Measurements from ENCODE around the gene CLIC5. TPM values are rescaled to one million over a fixed set of nuclear protein-coding genes. Genes with fewer than 3 reads are reported as not detected.

Gene CLIC5
- total RNA-seq, 4 donors from 2014 or later, result 1.2 to 1.9 (median 1.4) TPM

DNA sequence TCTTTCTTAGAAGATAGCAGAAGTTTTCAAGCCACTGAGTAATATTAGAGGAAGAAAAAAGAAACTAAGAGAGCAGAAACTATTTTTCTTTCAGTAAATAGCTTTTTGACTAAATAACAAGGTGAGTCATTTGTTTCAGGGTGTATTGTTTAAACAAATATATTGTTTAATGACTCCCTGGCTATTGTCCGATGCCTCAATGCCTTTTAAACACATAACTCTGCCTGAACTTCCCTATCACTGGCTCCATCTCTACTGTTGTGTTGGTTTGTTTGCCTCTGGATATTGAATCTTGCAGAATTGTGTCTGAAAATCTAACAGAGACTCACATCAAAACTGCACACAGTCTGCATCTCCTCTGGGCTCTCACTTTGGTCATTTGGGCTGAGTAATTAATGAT, 19.6 kb upstream of the CLIC5 start:
- no peak for TF ChIP-seq POLR2A (IDR thresholded peaks at IDR 0.05)
- TF ChIP-seq, protein P1, sequence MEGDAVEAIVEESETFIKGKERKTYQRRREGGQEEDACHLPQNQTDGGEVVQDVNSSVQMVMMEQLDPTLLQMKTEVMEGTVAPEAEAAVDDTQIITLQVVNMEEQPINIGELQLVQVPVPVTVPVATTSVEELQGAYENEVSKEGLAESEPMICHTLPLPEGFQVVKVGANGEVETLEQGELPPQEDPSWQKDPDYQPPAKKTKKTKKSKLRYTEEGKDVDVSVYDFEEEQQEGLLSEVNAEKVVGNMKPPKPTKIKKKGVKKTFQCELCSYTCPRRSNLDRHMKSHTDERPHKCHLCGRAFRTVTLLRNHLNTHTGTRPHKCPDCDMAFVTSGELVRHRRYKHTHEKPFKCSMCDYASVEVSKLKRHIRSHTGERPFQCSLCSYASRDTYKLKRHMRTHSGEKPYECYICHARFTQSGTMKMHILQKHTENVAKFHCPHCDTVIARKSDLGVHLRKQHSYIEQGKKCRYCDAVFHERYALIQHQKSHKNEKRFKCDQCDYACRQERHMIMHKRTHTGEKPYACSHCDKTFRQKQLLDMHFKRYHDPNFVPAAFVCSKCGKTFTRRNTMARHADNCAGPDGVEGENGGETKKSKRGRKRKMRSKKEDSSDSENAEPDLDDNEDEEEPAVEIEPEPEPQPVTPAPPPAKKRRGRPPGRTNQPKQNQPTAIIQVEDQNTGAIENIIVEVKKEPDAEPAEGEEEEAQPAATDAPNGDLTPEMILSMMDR (IDR thresholded peaks at IDR 0.05), result no peak
- intact Hi-C loops (cut with DNase I; ENCODE audit: low total_unique reads), result no loop called here
- 68 to 76% methylated on average over 1 of the region's 1 CpG for WGBS, 2 donors
- no peak for DNase-seq (ENCODE audit: low spot score in 2 of 2)
- no peak overlapping the region for H3K4me3 ChIP-seq (ENCODE audit: low read depth, poor library complexity, severe bottlenecking)

DNA sequence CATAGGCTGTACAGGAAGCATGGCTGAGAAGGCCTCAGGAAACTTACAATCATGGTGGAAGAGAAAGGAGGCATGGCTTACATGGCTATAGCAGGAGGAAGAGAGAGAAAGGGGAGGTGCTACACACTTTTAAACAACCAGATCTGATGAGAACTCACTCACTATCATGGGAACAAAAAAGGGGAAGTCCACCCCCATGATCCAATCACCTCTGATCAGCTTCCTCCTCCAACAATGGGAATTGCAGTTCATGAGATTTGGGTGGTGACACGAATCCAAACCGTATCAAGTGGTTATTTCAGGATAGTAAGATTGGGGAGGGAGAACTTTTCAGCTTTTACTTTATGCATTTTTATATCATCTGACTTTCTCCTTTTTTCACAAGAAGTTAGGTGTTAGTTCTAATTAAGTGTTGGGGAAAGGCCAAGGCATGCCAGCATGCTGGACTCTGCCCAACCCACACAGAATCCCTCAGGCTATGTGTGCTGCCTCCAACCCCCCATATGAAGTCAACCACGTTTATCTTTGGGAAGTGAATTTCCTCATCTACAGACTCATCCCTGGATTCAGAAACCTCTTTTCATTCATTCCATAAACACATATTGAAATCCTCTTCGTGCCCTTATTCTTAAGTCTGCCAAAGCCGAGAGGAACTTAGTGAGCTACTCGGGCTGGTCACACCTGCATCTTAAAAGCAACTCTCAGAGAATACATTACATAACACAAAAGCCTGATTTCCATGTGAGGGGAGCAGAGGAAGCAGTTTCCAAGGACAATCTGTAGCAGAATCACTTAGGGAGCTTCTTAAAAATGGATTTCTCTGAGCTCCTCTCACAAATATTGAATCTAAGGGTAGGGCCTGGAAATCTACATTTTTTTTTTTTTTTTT, 16.7 kb upstream of the CLIC5 start:
- 38 to 41% methylated on average over 6 of the region's 6 CpGs for WGBS, 2 donors
- no peak overlapping the region for H3K4me3 ChIP-seq (ENCODE audit: low read depth, poor library complexity, severe bottlenecking)
- intact Hi-C loops (cut with DNase I; ENCODE audit: low total_unique reads), result no loop called here
- TF ChIP-seq POLR2A (IDR thresholded peaks at IDR 0.05), result no peak
- TF ChIP-seq, protein P1 (IDR thresholded peaks at IDR 0.05), result no peak
- no peak for DNase-seq (ENCODE audit: low spot score in 2 of 2)

DNA sequence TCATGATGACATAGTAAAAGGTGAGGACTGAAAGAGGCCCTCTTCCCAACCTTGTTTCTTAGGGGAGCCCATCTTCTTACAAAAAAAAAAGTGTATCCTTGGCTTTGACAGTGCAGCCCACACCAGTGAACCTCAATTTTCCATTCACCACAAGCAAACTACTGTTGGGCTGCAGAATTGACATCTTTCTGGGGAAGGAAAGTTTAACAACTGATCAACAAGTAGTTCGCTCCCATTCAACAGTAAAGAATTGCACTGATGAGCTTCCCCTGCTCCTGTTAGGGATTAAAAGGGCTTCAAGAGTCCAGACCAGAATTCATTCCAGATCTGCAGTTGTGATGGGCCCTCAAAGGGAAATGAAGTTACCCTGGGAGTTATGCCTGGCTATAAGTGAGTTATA, 13.9 kb upstream of the CLIC5 start:
- no peak overlapping the region for H3K4me3 ChIP-seq (ENCODE audit: low read depth, poor library complexity, severe bottlenecking)
- TF ChIP-seq, protein P1 (IDR thresholded peaks at IDR 0.05), result no peak
- TF ChIP-seq POLR2A (IDR thresholded peaks at IDR 0.05), result no peak
- DNase-seq (ENCODE audit: low spot score in 2 of 2), result no peak
- WGBS, 2 donors, result 84 to 100% methylated on average over 1 of the region's 1 CpG
- intact Hi-C loops (cut with DNase I; ENCODE audit: low total_unique reads), result no loop called here

DNA sequence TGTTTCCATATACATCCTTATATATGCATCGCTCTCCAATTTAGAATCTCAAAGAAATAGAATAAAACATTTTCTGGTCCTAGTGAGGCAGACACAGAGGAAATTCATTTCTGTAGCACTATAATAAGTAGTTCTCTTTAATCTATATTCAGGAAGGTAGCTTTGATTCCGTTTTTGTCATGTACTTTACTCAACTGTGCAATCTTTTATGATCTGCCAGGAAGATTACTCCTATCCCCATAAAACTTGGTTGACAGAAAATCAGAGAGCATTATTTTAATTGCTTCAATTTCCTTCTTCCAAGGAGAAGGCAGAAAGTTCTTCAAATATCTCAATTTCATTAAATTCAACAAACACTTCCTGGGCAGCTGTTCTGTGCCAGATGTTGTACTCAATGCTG, 10.6 kb upstream of the CLIC5 start:
- 51 to 65% methylated on average over 2 of the region's 2 CpGs for WGBS, 2 donors
- TF ChIP-seq, protein P1 (IDR thresholded peaks at IDR 0.05), result no peak
- TF ChIP-seq POLR2A (IDR thresholded peaks at IDR 0.05), result no peak
- intact Hi-C loops (cut with DNase I; ENCODE audit: low total_unique reads), result no loop called here
- H3K4me3 ChIP-seq (ENCODE audit: low read depth, poor library complexity, severe bottlenecking), result no peak overlapping the region
- no peak for DNase-seq (ENCODE audit: low spot score in 2 of 2)

DNA sequence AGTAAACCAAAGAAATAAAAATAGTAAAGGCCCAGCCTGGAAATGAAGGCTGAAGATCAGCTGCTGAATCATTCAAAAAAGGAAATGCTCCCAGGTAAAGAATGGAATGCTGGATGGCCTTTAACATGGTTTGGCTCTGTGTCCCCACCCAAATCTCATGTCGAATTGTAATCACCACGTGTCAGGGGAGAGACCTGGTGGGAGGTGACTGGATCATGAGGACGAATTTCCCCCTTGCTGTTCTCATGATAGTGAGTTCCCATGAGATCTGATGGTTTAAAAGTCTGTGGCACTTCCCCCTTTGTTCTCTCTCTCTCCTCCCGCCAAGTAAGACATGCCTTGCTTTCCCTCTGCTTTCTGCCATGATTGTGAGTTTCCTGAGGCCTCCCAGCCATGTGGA, 9.9 kb upstream of the CLIC5 start:
- no peak for DNase-seq (ENCODE audit: low spot score in 2 of 2)
- intact Hi-C loops (cut with DNase I; ENCODE audit: low total_unique reads), result no loop called here
- H3K4me3 ChIP-seq (ENCODE audit: low read depth, poor library complexity, severe bottlenecking), result no peak overlapping the region
- TF ChIP-seq POLR2A (IDR thresholded peaks at IDR 0.05), result no peak
- TF ChIP-seq, protein P1 (IDR thresholded peaks at IDR 0.05), result no peak
- 71 to 80% methylated on average over 4 of the region's 4 CpGs for WGBS, 2 donors
